ENCODE data around the gene RET. TPM values are rescaled to one million over a fixed set of nuclear protein-coding genes. Genes with fewer than 3 reads are reported as not detected.

RET gene
- total and polyA plus RNA-seq, 4 donors = 0.31 to 1.3 (median 0.77) TPM

- ATAC-seq (ENCODE audit: insufficient read depth, low FRiP score) = no peak
- DNase-seq = no peak
- H3K36me3 ChIP-seq (ENCODE audit: control insufficient read depth in 4 of 4, insufficient read depth in 4 of 4, low read length in 4 of 4) = no peaks in the 10 kb centered on the region
- peaks cover 0 to 6% (median under 1%) of the 10 kb centered on the region in 5 donors for H3K4me1 ChIP-seq (ENCODE audit: control insufficient read depth in 5 of 5, insufficient read depth in 5 of 5, low read length in 5 of 5)
- H3K9ac ChIP-seq (ENCODE audit: insufficient read depth in 1 of 2, low read length in 2 of 2) = no peak overlapping the region
- no peaks in the 10 kb centered on the region for H3K9me3 ChIP-seq (ENCODE audit: control insufficient read depth in 4 of 4, insufficient read depth in 3 of 4, low read length in 3 of 4)
- 93% methylated on average over 10 of the region's 10 CpGs for WGBS, 2 donors
- no peaks in the 10 kb centered on the region for H3K27me3 ChIP-seq (ENCODE audit: control insufficient read depth in 3 of 3, insufficient read depth in 3 of 3, low read length in 2 of 3)
- no peak overlapping the region for H3K4me3 ChIP-seq
- TF ChIP-seq CTCF (IDR thresholded peaks at IDR 0.05; ENCODE audit: control extremely low read depth, extremely low read depth) = no peak
- no peak overlapping the region for H3K27ac ChIP-seq (ENCODE audit: low read depth in 1 of 2, low read length in 1 of 2)
Observed at GRCh38 chr10:43115881-43116595, 39.2 kb downstream of the RET start.

GRCh38 chr10:43116596-43116995, 39.7 kb downstream of the RET start:
- 89 to 93% methylated on average over 10 of the region's 10 CpGs for WGBS, 2 donors
- H3K9ac ChIP-seq (ENCODE audit: insufficient read depth in 1 of 2, low read length in 2 of 2) = no peak overlapping the region
- H3K36me3 ChIP-seq (ENCODE audit: control insufficient read depth in 4 of 4, insufficient read depth in 4 of 4, low read length in 4 of 4) = no peaks in the 10 kb centered on the region
- H3K4me1 ChIP-seq (ENCODE audit: control insufficient read depth in 5 of 5, insufficient read depth in 5 of 5, low read length in 5 of 5) = peaks cover 0 to 11% (median 5%) of the 10 kb centered on the region in 5 donors
- TF ChIP-seq CTCF (IDR thresholded peaks at IDR 0.05; ENCODE audit: control extremely low read depth, extremely low read depth) = no peak
- no peaks in the 10 kb centered on the region for H3K9me3 ChIP-seq (ENCODE audit: control insufficient read depth in 4 of 4, insufficient read depth in 3 of 4, low read length in 3 of 4)
- no peak for DNase-seq
- H3K27me3 ChIP-seq (ENCODE audit: control insufficient read depth in 3 of 3, insufficient read depth in 3 of 3, low read length in 2 of 3) = no peaks in the 10 kb centered on the region
- H3K4me3 ChIP-seq = no peak overlapping the region
- ATAC-seq (ENCODE audit: insufficient read depth, low FRiP score) = no peak
- H3K27ac ChIP-seq (ENCODE audit: low read depth in 1 of 2, low read length in 1 of 2) = no peak overlapping the region

GRCh38 chr10:43117031-43117776, 40.3 kb downstream of the RET start:
- Histone ChIP-seq H3K27me3 (ENCODE audit: control insufficient read depth in 3 of 3, insufficient read depth in 3 of 3, low read length in 2 of 3) (no peaks in the 10 kb centered on the region), H3K4me1 (ENCODE audit: control insufficient read depth in 5 of 5, insufficient read depth in 5 of 5, low read length in 5 of 5) (peaks cover 0 to 12% (median 5%) of the 10 kb centered on the region in 5 donors), H3K36me3 (ENCODE audit: control insufficient read depth in 4 of 4, insufficient read depth in 4 of 4, low read length in 4 of 4) (no peaks in the 10 kb centered on the region), H3K9me3 (ENCODE audit: control insufficient read depth in 4 of 4, insufficient read depth in 3 of 4, low read length in 3 of 4) (no peaks in the 10 kb centered on the region), H3K9ac (ENCODE audit: insufficient read depth in 1 of 2, low read length in 2 of 2) (no peak overlapping the region), H3K27ac (ENCODE audit: low read depth in 1 of 2, low read length in 1 of 2) (no peak overlapping the region), H3K4me3 (no peak overlapping the region)
- TF ChIP-seq CTCF (IDR thresholded peaks at IDR 0.05; ENCODE audit: control extremely low read depth, extremely low read depth) = no peak
- DNase-seq (no peak), ATAC-seq (ENCODE audit: insufficient read depth, low FRiP score) (no peak)
- WGBS, 2 donors = 77 to 80% methylated on average over 9 of the region's 9 CpGs
